ENCODE results near the gene GAS2L2.
A peak's percentile ranks its signal among the peaks of the same experiment; 100 is the strongest.

Gene GAS2L2

DNA sequence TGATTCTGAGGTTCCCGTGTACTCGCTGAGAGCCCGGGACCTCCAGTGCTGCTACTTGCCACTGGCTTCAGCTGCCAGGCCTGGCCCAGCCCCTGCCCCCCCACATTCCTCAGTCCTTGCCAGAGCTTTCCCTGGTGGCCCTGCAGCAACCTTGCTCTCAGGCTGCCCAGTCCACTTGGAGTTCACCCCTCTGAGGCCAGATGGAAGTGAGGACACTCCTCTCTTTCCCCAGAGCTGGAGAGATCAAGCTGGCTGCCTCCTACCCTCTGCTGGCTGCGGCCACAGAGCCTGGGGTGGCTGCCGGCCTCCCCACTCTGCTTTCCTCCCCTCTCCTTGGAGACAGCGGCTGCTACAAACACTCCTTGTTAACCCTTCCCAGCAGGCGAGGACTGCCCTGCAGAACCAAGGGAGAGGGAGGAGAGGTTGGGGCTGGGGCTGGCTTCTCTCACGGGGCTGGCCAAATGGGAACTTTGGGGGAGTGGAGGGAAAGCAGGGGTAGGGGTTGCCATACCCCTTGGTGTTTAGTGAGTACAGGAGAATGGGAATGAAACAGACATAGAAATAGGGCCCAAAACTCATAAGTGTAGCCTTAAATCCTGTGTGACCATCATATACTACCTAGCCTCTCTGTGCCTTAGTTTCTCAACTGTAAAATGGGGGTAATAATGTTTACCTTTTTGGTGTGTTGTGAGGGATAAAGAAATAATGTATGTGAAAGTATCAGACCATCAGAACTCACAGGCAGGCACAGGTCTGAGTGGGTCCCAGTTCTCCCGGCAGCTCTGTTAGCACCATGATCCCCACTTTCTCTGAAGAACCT lies at the start of gene GAS2L2:
Gene GAS2L2 (minus strand): TSS at position 295 of the 820 bp plus-strand sequence. CDS start 389 bp downstream, outside the sequence.
- no peak for DNase-seq

DNA sequence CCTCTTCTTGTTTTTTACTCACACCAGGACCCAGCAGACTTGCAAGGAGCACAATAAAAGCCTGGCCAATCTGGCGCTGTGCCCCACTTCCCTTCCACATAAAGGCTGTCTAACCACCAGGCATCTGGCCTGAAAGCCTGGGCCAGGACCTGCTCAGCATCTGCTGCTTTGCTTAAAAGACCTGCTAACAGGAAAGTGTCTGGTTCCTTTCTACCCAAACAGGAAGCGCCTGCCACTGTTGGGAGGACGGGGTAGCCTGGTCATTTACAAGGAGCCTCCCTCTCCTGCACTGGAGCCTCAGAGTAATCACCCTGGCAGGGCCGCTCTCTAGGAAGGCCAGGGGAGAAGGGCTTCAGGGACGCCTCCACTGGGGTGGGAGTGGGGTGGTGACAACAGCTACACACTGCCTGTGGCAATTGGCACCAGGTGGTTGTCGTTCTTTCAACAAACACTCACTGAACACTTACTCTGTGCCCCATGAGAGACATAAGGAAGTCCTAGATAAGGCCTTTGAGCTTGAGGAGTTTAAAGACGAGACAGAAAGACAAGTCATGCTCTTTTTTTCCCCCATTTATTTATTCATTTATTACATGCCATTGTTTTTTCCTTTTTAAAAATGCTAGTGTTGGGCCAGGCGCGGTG lies 48.7 kb upstream of the GAS2L2 start:
- no peak for DNase-seq

DNA sequence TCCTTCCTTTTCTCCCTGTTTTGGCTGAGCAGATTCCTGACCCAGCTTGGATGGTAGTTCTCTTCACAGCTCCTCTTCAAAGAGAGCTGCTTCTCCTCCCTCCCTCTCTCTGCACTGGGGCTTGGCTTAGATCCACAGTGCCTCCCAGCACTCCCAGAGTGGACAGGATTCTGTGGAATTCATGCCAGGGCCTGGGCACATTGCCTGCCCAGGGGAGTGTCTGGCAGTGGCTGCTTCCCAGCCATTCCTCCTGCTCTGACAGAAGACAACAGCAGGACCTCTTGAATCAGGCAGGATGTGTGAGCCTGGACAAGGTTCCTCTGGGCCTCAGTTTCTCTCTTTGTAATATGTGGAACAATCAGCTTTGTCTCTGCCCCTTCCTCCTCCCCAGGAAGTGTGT lies 46.9 kb upstream of the GAS2L2 start:
- DNase-seq: peak; percentile 10

DNA sequence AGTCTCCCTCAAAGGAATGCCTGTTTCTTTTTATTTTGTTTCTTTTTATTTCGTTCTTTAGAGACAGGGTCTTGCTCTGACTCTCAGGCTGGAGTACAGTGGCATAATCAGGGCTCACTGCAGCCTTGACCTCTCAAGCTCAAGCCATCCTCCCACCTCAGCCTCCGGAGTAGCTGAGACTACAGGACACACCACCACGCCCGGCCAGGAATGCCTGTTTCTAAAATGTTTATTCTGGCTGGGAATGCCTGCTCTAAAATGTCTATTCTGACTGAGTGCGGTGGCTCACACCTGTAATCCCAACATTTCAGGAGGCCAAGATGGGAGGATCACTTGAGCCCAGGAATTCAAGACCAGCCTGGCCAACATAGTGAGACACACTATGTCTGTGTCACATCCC lies 44.9 kb upstream of the GAS2L2 start:
- DNase-seq: no peak

DNA sequence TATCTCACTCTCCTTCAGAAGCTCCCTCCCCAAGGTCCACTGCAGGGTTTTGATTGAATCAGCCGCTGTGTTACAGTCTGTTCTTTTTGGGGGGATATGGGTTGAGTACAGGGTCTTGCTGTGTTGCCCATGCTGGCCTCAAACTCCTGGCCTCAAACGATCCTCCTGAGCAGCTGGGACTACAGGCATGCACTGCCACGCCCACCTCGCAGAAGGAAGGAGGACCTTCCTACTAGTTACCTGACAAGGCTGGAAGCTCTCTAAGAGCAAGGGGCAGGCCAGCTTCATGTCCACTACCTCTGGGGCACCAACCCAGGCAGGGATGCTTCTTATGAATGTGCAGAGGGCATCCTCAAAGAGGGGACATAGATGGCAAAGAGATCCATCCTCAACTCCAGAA lies 44.3 kb upstream of the GAS2L2 start:
- DNase-seq: no peak

DNA sequence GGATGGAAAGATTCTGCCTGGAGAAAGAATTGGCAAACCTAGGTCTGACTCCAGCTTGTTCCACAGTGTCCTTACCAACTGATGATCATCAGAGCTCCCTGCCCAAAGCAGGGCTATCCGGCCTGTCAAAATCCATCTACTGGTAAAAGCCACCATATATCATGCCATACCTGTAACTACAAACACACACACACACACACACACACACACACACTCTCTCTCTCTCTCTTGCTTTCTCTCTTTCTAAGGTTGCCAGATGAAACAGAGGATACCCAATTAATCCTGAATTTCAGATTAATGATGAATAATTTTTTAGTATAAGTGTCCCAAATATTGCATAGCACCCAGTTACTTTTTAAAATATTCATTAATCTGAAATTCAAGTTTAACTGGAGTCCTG lies 43.9 kb upstream of the GAS2L2 start:
- no peak for DNase-seq

DNA sequence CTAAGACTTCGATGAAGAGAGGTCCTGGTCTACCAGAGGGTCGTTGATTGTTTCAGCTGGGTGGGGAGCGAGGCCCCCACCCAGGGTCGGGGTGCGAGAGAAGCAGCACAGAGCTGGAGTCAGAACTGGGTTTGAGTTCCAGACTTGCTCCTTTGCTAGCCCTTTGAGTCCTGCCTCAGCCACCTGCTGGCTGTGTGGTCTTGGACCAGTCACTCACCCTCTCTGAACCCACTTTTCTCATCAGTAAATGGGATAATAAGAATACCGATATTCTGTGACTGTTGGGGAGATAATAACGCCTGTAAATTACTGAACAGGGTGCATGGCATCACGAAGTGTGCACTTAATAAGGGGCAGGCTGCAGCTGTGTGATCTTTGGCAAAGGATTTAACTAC lies 42.8 kb upstream of the GAS2L2 start:
- no peak for DNase-seq

DNA sequence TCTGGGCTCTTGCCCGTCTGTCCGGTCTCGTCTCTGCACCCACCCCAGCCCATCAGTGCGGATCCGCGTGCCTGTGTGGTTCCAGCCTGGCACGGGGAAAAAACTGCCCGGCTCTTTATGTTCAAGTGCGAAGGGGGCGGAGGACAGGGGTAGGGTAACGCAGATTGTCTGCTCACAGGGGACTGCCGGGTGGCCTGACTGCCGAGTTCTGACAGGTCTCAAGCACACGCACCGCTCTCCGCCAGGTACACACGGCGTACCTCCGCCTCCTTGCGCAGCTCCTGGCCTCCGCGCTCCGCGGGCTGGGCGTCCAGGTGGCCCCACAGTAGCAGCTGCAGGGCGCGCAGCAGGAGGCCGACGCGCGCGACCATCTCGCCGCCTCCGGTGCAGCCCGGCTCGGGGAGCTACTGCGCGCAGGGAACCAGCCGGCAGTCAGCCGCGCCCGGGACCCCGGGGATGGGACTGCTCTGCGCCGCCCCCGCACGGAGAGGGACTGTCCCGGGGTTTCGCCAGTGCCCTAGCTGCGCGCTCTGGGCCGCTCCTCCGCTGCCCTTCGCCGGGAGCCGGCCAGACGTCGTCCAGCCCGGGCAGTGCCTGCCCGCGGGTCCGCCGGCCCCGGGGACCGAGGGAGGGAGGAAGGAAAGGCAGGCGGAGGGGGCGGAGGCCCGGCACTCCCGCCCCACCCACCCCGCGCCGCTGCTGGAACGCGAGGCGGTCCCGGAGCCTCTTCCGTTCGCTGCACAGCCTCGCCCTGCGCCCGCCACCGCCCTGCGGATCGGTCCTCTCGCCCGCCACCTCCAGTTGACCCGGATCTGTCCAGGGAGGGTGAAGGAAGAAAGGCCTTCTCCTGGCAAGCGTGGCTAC lies 42.2 kb upstream of the GAS2L2 start, which contains the start of gene MMP28:
Gene MMP28 (minus strand): TSS at position 635 of the 864 bp plus-strand sequence. CDS start 264 bp downstream, at position 371.
- DNase-seq: peak; percentile 54

DNA sequence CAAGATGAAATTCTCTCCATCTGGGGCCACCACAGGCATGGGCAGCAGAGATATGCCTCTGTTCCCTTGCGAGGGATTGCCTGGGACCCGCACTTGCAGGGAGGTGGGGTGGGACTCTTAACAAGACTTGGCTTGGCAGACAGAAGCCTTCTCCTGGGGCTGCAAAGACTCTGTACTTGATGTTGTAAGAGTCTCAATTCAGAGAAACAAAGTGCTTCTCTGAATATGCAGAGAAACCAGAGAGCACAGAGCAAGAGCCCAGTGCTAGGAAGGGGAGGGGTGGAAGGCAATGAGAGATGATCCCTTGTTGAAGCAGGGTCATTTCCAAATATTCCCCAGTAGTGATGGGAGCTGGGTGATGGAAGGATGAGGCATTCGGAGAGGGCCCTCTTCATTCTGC lies 40.2 kb upstream of the GAS2L2 start:
- DNase-seq: no peak

DNA sequence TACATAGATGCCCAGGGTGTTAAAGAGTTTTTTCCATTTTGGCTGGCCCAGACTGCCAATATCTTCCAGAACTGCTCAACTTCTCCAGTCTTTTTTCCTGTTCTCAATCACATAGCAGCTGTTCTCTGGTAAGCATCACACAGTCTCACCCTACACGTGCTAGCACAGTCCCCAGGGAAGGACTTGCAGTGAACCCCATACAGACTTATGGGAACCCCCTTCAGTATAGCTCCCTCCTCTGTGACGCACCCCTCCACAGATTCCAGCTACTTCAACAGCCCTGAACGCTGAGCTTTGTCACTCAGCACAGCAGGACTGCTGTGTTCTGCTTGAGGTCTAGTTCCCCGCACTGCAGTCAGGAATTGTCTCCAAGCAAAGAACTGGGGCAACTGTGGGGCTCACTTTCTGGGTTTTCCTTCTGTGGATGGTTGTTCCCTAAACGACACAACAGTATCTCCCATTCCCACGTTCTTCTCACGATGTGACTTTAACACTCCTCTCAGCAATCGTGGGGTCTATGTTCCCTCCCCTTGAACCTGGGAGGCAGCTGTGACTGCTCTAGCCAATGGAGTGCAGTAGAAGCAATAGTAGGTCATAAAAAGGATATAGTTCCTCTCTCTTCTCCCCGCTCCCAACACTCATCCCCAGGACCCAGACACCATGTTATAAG lies 38.8 kb upstream of the GAS2L2 start:
- no peak for DNase-seq

DNA sequence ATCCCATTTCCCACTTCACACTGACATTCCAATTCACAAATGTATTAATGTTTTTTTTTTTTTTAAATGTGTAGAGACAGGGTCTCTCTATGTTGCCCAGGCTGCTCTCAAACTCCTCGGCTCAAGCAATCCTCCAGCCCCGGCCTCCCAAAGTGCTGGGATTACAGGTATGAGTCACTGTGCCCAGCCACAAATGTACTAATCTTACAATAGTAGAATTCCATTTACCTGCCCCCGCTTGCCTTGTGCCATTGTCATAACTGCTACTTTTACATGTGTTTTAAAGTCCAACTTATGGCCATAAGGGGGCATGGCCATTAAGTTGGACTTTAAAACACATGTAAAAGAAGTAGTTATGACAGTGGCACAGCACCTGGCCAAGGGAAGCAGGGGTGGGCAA lies 37.8 kb upstream of the GAS2L2 start:
- no peak for DNase-seq

DNA sequence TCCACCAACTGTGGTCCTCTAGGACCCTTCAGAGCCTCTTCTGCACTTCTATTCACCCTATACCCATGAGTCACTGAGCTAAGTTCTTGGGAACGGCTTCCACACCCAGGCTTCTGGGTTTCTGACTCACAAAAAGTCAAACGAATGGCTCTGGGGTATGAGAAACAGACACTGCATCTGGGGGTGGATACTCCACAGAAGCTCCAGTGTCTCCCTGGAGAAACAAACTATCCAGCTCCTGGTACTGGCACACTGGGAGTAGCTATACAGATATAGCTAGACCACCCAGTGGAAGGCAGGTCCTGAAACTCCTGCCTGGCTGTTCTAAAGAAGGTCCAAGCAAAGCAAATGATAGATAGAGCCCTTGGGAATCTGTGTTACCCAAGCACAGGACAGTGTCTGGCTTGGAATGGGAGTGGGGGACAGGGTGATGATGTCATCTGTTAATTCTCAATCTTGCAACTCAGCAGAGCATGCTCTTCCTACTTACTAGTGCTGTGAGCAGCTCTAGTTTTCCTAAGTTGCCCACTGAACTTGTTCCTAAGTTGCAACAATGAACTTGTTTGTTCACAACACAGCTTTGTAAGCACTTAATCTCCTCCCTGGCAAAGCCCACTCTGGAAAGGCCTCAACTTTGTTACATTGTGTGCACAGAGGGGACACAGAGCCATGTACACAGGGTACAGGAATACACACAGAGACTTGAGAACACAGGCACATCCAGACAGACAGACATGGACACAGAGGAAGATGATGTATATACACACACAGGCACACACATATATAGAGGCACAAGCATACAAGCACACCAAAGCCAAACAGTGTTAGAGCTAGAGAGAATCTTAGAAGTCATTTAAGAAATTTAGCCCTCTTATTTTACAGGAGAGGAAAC lies 35.7 kb upstream of the GAS2L2 start:
- DNase-seq: no peak

DNA sequence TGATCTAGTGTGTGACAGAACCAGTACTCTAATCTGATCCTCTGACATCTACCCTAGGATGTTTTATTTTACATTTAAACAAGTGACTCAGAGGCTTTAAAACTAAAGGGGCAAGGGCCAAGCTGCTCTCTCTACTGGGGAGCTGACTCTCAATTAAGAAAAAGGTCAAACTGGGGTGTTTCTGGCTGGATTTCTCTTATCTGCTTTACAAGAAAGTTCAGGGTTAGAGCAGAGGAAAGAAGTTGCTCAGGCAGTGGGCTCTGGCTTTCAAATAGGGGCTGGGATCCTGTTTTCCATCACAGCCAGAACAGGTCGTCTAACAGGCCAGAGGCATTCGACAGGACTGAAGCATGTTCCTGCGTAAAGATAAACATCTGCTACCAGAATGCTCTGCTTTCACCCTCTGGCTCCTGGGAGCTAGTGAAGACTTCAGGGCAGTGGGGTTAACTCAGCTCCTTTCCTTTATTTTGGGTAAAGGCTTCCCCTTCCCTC lies 33.9 kb upstream of the GAS2L2 start:
- no peak for DNase-seq

DNA sequence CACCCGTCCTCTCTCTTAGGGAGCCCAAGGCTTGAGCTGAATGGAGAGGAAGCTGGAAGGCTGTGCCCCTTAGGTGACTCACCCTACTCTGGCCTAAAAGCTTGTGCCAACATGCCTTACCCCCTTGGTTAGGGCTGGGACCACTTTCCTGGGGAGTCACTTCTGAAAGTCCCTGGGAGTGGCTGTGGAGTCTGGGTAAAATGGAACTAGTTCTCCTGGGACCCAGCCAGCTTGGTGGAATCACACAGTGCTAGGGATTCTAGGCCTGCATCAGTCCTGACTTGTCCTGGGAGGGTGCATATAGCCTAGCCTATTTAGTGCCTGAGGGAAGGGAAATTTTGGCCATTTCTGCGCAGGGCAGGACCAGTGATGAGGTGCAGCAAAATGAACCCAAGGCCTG lies 31.9 kb upstream of the GAS2L2 start:
- DNase-seq: no peak

DNA sequence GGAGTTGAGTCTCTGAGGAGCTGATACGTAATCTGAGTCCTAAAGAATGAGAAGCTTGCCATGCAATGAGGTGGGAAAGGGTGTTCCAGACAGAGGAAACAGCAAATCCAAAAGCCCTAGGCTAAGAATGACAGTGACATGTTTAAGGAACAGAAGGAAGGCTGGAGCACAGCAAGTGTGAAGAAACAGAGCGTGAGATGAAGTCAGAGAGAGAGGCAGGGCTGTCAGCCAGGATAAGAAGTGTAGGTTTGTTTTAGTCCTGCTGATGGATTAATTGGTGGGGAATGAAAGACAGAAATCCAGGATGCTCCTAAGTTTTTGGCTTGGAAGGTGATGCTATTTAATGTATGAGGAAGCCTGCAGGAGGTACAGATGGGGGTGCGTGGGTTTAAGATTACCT lies 27.9 kb upstream of the GAS2L2 start:
- no peak for DNase-seq

DNA sequence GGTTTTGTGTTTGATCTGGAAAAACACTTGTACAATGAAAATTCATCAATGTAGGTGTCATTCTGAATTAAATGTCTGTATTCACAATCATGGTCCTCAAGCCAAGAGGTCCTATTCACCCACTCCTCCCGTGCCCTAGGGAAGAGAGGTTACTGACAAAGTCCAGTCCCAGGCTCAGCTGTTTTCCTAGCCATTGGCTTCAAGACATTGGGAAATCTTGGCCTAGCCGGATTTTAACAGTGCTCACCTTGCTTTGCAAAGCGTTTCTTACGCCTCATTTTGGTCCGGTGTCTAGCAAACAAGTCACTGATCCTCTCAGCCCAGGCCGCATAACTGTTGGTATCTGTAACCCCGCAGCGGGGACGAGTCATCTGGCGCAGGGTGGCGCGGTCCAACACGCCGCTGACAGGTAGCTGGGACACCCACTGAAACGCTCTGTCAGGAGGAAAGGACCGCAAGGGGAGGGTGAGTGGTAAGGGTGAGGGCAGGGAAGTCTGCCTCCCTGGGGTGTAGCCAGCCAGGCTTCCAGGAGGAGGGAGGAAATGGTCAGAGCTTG lies 25.7 kb upstream of the GAS2L2 start:
- no peak for DNase-seq

DNA sequence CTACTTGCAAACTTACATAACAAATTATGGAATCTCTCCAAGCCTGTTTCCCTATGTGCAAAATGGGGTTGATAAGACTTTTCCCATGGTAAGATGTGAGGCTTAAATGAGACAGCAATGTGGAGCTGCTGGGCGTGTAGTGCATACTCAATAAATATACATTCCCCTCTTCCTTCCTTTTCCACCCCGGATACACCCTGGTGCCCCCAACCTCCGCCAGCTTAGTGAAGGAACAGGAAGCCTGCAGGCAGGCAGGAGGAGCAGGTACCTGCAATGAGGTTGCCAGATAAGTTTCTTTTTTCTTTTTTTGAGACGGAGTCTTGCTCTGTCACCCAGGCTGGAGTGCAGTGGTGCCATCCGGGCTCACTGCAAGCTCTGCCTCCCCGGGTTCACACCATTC lies 22.5 kb upstream of the GAS2L2 start:
- DNase-seq: no peak

DNA sequence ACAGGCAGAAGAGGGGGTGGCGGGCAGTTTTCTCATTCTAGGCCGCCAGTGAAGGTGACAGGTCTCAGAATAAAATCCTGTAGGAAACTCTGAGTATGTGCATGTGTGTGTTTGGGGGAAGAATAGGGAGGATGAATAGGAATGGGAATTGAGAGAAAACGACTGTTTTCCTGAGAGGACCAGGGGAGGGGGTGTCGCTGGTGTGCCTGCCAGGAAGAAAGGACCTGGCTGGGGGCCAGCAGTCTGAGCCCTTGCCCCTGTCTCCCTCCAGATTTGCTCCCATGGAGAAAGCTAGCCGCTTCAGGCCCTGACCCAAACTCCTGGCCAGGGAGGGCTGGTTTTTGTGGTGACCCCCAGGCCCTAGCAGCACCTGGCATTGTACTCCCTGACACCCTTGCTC lies 22.0 kb upstream of the GAS2L2 start:
- no peak for DNase-seq

DNA sequence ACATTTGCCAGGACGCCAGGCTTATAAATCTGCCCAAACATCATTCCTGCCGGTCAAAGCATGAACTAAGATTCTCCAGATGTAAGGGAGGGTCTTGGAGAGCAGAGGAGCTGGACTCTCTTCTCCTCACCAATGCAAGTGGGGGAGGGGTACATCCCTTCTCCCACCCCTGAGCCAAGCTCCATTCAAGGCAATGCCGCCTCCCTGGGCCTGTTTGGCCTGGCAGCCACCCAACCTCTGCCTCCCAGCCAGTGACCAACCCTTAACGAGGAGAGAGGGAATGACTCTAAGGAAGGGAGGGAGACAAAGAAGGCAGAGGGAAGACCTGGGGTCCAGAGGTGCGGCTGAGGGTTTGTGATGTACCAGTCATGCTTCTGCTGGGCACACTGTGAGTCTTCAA lies 21.5 kb upstream of the GAS2L2 start:
- DNase-seq: no peak

DNA sequence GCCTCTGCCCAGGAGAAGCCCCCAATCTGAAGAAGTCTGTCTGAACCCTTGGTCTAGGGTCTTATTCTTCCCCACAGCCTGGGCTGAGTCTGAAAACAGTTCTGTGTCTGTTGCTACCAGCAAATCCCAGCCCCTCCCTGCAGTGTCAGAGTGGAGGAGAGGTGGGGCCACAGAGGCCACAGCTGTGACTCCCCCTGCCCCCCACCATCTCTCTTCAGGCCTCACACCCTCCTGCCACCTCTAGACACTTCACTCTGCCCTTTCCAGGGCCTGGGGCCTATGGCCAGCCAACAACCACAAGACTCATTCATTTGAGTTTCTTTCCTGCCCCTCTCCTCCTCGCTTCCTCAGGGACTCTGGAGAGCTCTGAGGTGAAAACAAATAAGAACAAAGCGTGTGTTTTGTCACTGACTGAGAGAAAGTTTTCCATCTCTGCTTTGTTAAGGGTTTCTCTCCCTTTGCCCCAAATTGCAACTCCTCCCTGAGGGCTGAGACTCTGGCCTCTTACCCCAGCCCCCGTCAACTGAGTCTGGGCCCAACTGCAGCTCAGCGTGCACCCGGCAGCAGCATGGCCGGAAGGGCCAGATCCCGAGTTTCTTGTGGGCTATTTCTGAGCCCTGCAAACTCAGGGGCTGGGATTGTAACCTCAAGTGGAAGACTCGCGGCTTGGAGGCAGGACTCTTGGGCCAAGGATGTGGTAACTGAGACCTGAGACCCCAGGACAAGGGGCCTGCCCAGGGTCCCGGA lies 20.8 kb upstream of the GAS2L2 start:
- DNase-seq: no peak

DNA sequence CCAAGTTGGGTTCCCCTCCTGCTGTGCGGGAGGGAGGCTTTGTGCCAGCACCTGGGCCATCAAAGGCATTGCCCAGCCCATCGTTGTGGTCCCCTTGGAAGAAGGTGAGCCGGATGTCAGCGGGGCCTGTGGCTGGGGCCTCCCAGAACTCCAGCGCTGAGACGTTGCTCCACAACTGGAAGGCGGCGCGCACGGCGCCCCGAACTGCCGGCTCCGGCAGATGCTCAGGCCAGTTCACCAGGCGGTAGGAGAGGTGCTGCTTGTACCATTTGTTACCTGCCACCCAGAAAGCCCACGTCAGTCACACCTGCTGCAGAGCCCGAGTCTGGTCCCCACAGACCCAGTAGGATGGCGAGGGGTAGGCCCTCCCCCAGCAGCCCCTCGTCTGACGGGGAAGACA lies 20.1 kb upstream of the GAS2L2 start:
- DNase-seq: no peak
